Adrenal gland (tissue), 19 donors: Measurements from ENCODE around the gene GPR119. TPM values are rescaled to one million over a fixed set of nuclear protein-coding genes. Genes with fewer than 3 reads are reported as not detected.
"Not testable (repeated sequence)": the region's sequence is repeated elsewhere in the genome, so short reads cannot be mapped to it uniquely, and the experiment has no call there.

Experiments
- DNase-seq, 7 donors: peaks; one replicate each; pipeline ENCODE4 v3.0.0-alpha.2; 2019 to 2020
- H3K27ac ChIP-seq, 5 donors: fragments of 200-600 bp; sonication (generic) in 4 of 5; 1 replicate in 3 of 5; 2 replicates in 2 of 5; pipeline versions ENCODE4 v1.5.1 to v1.8.0; 2016 to 2020; ENCODE audit warnings: mild to moderate bottlenecking in 1 of 5
- H3K27me3 ChIP-seq: fragments of 200-600 bp; 2 replicates; pipeline ENCODE4 v1.8.0; 2021
- H3K36me3 ChIP-seq, 2 donors: fragments of 200-600 bp; replicated peaks in 1 of 2; 1 replicate in 1 of 2; 2 replicates in 1 of 2; pipeline versions ENCODE4 v1.5.1 to v1.8.0; 2018 to 2022
- H3K4me1 ChIP-seq, 2 donors: fragments of 200-600 bp; replicated peaks in 1 of 2; 1 replicate in 1 of 2; 2 replicates in 1 of 2; pipeline versions ENCODE4 v1.5.1 to v1.8.0; 2018 to 2021
- H3K4me3 ChIP-seq, 4 donors: fragments of 200-600 bp; sonication (generic) in 3 of 4; one replicate each; pipeline ENCODE4 v1.5.1; 2016 to 2018
- H3K9me3 ChIP-seq, 3 donors: fragments of 200-600 bp; sonication (generic) in 1 of 3; replicated peaks in 1 of 3; 1 replicate in 2 of 3; 2 replicates in 1 of 3; pipeline versions ENCODE4 v1.5.1 to v1.8.0; 2016 to 2021
- CTCF ChIP-seq, 6 experiments: fragments of 450-650 bp in 4 of 6; fragments of 200-600 bp in 2 of 6; sonication (generic) in 1 of 6; IDR thresholded peaks; 1 replicate in 5 of 6; 2 replicates in 1 of 6; pipeline versions ENCODE4 v1.5.1 to v1.8.0; 2016 to 2021; ENCODE audit warnings: antibody characterized with exemption in 6 of 6, mild to moderate bottlenecking in 2 of 6, moderate library complexity in 1 of 6
- POLR2A ChIP-seq, 2 donors: fragments of 450-650 bp; IDR thresholded peaks; one replicate each; pipeline ENCODE4 v1.6.1; 2017; ENCODE audit warnings: antibody characterized with exemption in 2 of 2, mild to moderate bottlenecking in 2 of 2, moderate library complexity in 1 of 2
- WGBS, 4 donors: extraction: QIAGEN DNeasy Blood & Tissue Kit in 2 of 4; methylation state at CpG; one replicate each; pipeline versions ENCODE4 v1.1.5 to v1.1.7; 2013 to 2017; 5-methylcytosine and 5-hydroxymethylcytosine counted together
- intact Hi-C, 2 donors: fragments of 100-400 bp; cut with DNase I; formaldehyde crosslinking; loops; one replicate each; pipeline versions ENCODE4 v1.14.1 to v1.15.0; 2022 to 2023
- long read RNA-seq, 10 donors: library from polyadenylated mRNA in 3 of 10; unstranded in 2 of 10; stranded (forward) in 1 of 10; transcript quantifications; one replicate each; pipeline ENCODE4 v2.0.0 and lab custom pipeline, GENCODE V29; 2021 to 2026
- polyA plus RNA-seq, 3 donors: library from polyadenylated mRNA; stranded (reverse); fragments of 200-250 nt in 2 of 3; fragments of 350-450 nt in 1 of 3; fragmentation: Illumina TruSeq in 1 of 3; extraction: RNeasy Lipid Tissue Mini Kit (QIAGEN cat#74804) in 1 of 3; gene quantifications; one replicate each; pipeline ENCODE4 v1.2.3, GENCODE V29; 2013 to 2014
- total RNA-seq, 9 donors: library from RNA; depleted of rRNA in 4 of 9; stranded (reverse); fragments of >200 nt in 4 of 9; fragments of 120-200 nt in 1 of 9; fragmentation: NEBNext Ultra II Directional in 1 of 9; extraction: Animal tissue kit (Norgen Biotek cat#: 25700) in 1 of 9; gene quantifications; one replicate each; pipeline versions ENCODE4 v1.1.0 to v1.2.4, GENCODE V29; 2013 to 2023
- donor health status: healthy with polysubstance abuse.
- donor health status: Bipolar disorder and iron deficiency.
- donor health status: DM: yes; HTN: yes; CAD: no.
- donor health status: DM: no; HTN: no; CAD: no.
- donor health status: DM: no; HTN: no; CAD: no.
- donor health status: DM: yes; HTN: yes; CAD: no.

The GPR119 gene
- total RNA-seq (not detected), polyA plus RNA-seq (not detected)
- long read RNA-seq, donor 1: 0 reads
- long read RNA-seq, donor 2: 0 reads
- long read RNA-seq, donor 3: 0 reads
- long read RNA-seq, donor 4: 0 reads
- long read RNA-seq, donor 5: 0 reads
- long read RNA-seq, donor 6: 0 reads
- long read RNA-seq, donor 7: 0 reads
- long read RNA-seq, donor 8: 0 reads
- long read RNA-seq, donor 9: 0 reads
- long read RNA-seq, donor 10: 0 reads

- H3K9me3 ChIP-seq: no peaks in the 10 kb centered on the region
- no peak within 1 kb of the TSS for H3K27ac ChIP-seq
- H3K27me3 ChIP-seq: peaks cover 13% of the 10 kb centered on the region
- WGBS, 4 donors: 55 to 69% (median 57%) methylated on average over 4 of the region's 4 CpGs
- no peaks in the 10 kb centered on the region for H3K4me1 ChIP-seq
- DNase-seq: peak in 4 of 7 donors; percentile 13 to 22 (median 16)
- intact Hi-C loops: no loop called here
- H3K36me3 ChIP-seq: no peaks in the 10 kb centered on the region
- H3K4me3 ChIP-seq: no peak within 1 kb of the TSS
- no peak for TF ChIP-seq POLR2A (IDR thresholded peaks at IDR 0.05)
- no peak for TF ChIP-seq CTCF (IDR thresholded peaks at IDR 0.05)
These were observed at the start of gene GPR119 for GRCh38 chrX:130385520-130385919. Gene GPR119 (minus strand): TSS chrX:130385674. CDS start chrX:130385447, 227 bp downstream.

- intact Hi-C loops, H3K4me1 ChIP-seq, DNase-seq, H3K27me3 ChIP-seq, H3K4me3 ChIP-seq, H3K36me3 ChIP-seq, H3K9me3 ChIP-seq, H3K27ac ChIP-seq: not testable (repeated sequence)
- WGBS, 4 donors: 67 to 77% (median 70%) methylated on average over 4 to 5 of the region's 5 CpGs
These were observed 43.8 kb upstream of the GPR119 start for GRCh38 chrX:130429236-130429635.

- TF ChIP-seq CTCF (IDR thresholded peaks at IDR 0.05) (no peak), POLR2A (IDR thresholded peaks at IDR 0.05) (no peak)
These were observed 41.1 kb upstream of the GPR119 start for GRCh38 chrX:130426531-130426930.

GRCh38 chrX:130419263-130419662, 33.8 kb upstream of the GPR119 start:
- no peak for DNase-seq
- H3K4me1 ChIP-seq: no peaks in the 10 kb centered on the region
- 52 to 80% (median 64%) methylated on average over 1 to 2 of the region's 2 CpGs for WGBS, 4 donors
- no peak overlapping the region for H3K27ac ChIP-seq
- H3K4me3 ChIP-seq: no peak overlapping the region
- no peak for TF ChIP-seq POLR2A (IDR thresholded peaks at IDR 0.05)
- no peak for TF ChIP-seq CTCF (IDR thresholded peaks at IDR 0.05)
- no peaks in the 10 kb centered on the region for H3K27me3 ChIP-seq
- no peaks in the 10 kb centered on the region for H3K9me3 ChIP-seq
- H3K36me3 ChIP-seq: no peaks in the 10 kb centered on the region
- intact Hi-C loops: no loop called here

More at GRCh38 chrX:130426531-130426930, 41.1 kb upstream of the GPR119 start:
- Histone ChIP-seq H3K4me3 (no peak overlapping the region), H3K36me3 (no peaks in the 10 kb centered on the region), H3K27ac (no peak overlapping the region), H3K27me3 (no peaks in the 10 kb centered on the region), H3K9me3 (no peaks in the 10 kb centered on the region), H3K4me1 (no peaks in the 10 kb centered on the region)
- 75 to 79% (median 76%) methylated on average over 6 of the region's 6 CpGs for WGBS, 4 donors
- DNase-seq: no peak
- intact Hi-C loops: no loop called here

- no peak for TF ChIP-seq CTCF (IDR thresholded peaks at IDR 0.05)
- no peak for TF ChIP-seq POLR2A (IDR thresholded peaks at IDR 0.05)
- no peak overlapping the region for H3K4me3 ChIP-seq
- no peak overlapping the region for H3K27ac ChIP-seq
- no peak for DNase-seq
- no peaks in the 10 kb centered on the region for H3K4me1 ChIP-seq
- no peaks in the 10 kb centered on the region for H3K36me3 ChIP-seq
- H3K27me3 ChIP-seq: no peaks in the 10 kb centered on the region
- no peaks in the 10 kb centered on the region for H3K9me3 ChIP-seq
- WGBS, 4 donors: 78 to 81% (median 79%) methylated on average over 3 to 4 of the region's 4 CpGs
- intact Hi-C loops: no loop called here
These were observed 33.3 kb upstream of the GPR119 start for GRCh38 chrX:130418740-130419139.
